HL-60 (cell line): Measurements from ENCODE around the gene MICALL2.

Source experiments
- DNase-seq, 2 experiments: peaks; one replicate each; pipeline ENCODE4 v3.0.0-alpha.2; 2010 to 2020; ENCODE audit warnings: low read depth in 1 of 2, low spot score in 1 of 2
- H3K27ac ChIP-seq: fragments of 250-450 bp; sonication (Bioruptor Pico); replicated peaks from 2 replicates; pipeline ENCODE4 v1.5.1; 2020; ENCODE audit warnings: mild to moderate bottlenecking, moderate library complexity
- H3K27me3 ChIP-seq: fragments of 250-450 bp; sonication (Bioruptor Pico); 2 replicates; pipeline ENCODE4 v1.5.1; 2021; ENCODE audit warnings: mild to moderate bottlenecking, moderate library complexity; ENCODE audit not compliant: insufficient read depth, poor library complexity, severe bottlenecking
- H3K4me3 ChIP-seq: replicated peaks from 2 replicates; pipeline ENCODE4 v1.5.1; 2011; ENCODE audit warnings: mild to moderate bottlenecking, control low read depth, low read length; ENCODE audit not compliant: insufficient read depth
- GABPA ChIP-seq: IDR thresholded peaks from 2 replicates; pipeline ENCODE4 v1.6.1; 2012; ENCODE audit warnings: low read depth
- POLR2AphosphoS5 ChIP-seq: IDR thresholded peaks from 2 replicates; pipeline ENCODE4 v1.6.1; 2012; ENCODE audit warnings: low read depth
- REST ChIP-seq: IDR thresholded peaks from 2 replicates; pipeline ENCODE4 v1.6.1; 2012; ENCODE audit warnings: low read depth; ENCODE audit not compliant: insufficient replicate concordance
- SPI1 ChIP-seq: IDR thresholded peaks from 2 replicates; pipeline ENCODE4 v1.6.1; 2012; ENCODE audit warnings: low read depth, mild to moderate bottlenecking, borderline replicate concordance
- TF ChIP-seq, protein P1 (sequence below): IDR thresholded peaks from one replicate; pipeline ENCODE4 v1.5.1; 2011; ENCODE audit warnings: low read length, control low read depth, inconsistent platforms; ENCODE audit not compliant: insufficient read depth

MICALL2 gene

DNA sequence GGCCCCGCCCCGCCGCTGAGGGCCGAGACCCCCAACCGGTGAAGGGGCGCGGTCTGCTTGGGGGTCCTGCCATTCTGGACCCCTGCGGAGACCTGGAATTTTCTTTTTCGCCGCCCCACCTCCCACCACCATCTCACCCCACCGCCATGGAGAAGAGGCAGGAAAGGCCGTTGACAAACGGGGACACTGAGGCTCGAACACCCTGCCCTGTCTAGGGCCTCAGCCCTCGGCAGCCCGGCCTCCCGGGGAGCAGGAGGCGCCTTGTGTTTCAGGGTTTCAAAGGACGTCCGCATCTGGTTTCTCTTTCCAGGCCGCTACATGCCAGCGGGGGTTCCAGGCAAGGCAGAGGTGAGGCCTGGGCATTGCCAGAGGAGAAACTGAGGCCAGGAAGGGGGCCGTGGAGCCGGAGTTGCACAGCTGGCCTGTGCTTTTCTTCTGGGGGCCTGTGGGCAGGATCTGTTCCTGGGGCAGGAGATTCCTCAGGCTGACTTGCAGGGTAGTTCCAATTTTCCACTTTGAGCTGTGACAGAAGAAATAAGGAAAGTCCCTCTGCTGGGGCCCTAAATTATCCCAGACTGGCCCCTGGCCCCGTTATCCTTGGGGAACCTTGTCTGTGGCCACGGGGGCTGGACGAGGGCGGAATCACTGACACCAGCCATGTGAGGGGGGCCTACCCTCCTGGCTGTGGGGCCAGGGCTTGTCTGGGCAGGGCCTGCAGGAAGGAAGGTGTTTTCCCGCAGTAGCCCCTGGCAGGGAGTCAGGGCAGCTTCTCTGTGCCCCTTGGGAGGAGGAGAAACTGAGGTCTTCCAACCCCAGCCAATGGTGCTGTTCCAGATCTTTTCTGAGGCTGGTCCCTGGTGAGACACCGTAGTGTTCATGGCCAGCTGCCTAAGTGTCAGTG is 900 bp upstream of the MICALL2 start:
- peak overlapping the region; percentile 90 for H3K27ac ChIP-seq

DNA sequence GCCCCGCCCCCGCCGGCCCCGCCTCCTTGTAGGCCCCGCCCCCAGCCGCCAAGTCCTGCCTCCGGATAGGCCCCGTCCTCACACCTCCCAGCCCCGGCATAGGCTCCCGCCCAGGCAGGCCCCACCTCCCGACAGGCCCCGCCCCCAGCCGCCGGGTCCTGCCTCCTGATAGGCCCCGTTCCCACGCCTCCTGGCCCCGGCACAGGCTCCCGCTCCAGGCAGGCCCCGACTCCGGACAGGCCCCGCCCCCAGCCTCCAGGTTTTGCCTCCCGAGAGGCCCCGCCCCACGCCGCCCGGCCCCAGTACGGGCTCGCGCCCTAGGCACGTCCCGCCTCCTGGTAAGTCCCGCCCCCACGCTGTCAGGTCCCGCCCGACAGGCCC is 232 bp upstream of the MICALL2 start:
- H3K27me3 ChIP-seq: no peaks in the 10 kb centered on the region
- H3K27ac ChIP-seq: peak overlapping the region; percentile 90; the same call in 1 of the 2 replicates
- TF ChIP-seq, protein P1, sequence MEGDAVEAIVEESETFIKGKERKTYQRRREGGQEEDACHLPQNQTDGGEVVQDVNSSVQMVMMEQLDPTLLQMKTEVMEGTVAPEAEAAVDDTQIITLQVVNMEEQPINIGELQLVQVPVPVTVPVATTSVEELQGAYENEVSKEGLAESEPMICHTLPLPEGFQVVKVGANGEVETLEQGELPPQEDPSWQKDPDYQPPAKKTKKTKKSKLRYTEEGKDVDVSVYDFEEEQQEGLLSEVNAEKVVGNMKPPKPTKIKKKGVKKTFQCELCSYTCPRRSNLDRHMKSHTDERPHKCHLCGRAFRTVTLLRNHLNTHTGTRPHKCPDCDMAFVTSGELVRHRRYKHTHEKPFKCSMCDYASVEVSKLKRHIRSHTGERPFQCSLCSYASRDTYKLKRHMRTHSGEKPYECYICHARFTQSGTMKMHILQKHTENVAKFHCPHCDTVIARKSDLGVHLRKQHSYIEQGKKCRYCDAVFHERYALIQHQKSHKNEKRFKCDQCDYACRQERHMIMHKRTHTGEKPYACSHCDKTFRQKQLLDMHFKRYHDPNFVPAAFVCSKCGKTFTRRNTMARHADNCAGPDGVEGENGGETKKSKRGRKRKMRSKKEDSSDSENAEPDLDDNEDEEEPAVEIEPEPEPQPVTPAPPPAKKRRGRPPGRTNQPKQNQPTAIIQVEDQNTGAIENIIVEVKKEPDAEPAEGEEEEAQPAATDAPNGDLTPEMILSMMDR: no peak
- TF ChIP-seq POLR2AphosphoS5: no peak
- TF ChIP-seq SPI1: no peak
- no peak for TF ChIP-seq GABPA
- no peak for TF ChIP-seq REST
- DNase-seq: peak; percentile 96 to 99
- peak overlapping the region; percentile 90 for H3K4me3 ChIP-seq

More for the DNA sequence above, 900 bp upstream of the MICALL2 start:
- no peak for DNase-seq
- H3K27me3 ChIP-seq: no peaks in the 10 kb centered on the region
- TF ChIP-seq GABPA (no peak), SPI1 (no peak), REST (no peak), POLR2AphosphoS5 (no peak)
- TF ChIP-seq, protein P1: no peak
- peak overlapping the region; percentile 52 for H3K4me3 ChIP-seq

- Histone ChIP-seq H3K4me3 (peak overlapping the region; percentile 90), H3K27me3 (no peaks in the 10 kb centered on the region), H3K27ac (peak overlapping the region; percentile 66)
- TF ChIP-seq REST (no peak), SPI1 (no peak), GABPA (no peak), POLR2AphosphoS5 (no peak)
- TF ChIP-seq, protein P1: no peak
- DNase-seq: peak in 1 of 2 experiments; percentile 55
These were observed 1.2 kb downstream of the MICALL2 start for GRCh38 chr7:1457949-1458682.
